H9 (cell line): ENCODE measurements around the gene ARSG. TPM values are rescaled to one million over a fixed set of nuclear protein-coding genes. Genes with fewer than 3 reads are reported as not detected.
"Not testable (repeated sequence)": the region's sequence is repeated elsewhere in the genome, so short reads cannot be mapped to it uniquely, and the experiment has no call there.

Source experiments
- DNase-seq: peaks from one replicate; pipeline ENCODE4 v3.0.0-alpha.2; 2017
- H2AFZ ChIP-seq: one replicate; pipeline ENCODE4 v1.6.1; 2013; ENCODE audit warnings: mild to moderate bottlenecking, low read length, control low read depth, moderate library complexity
- H2AK5ac ChIP-seq: 2 replicates; pipeline ENCODE4 v1.6.1; 2013; ENCODE audit warnings: low read length, control low read depth, mixed read lengths; ENCODE audit not compliant: insufficient read length
- H2BK120ac ChIP-seq: one replicate; pipeline ENCODE4 v1.6.1; 2013; ENCODE audit warnings: low read depth, mild to moderate bottlenecking, low read length, control low read depth, inconsistent platforms; ENCODE audit not compliant: poor library complexity, severe bottlenecking
- H2BK12ac ChIP-seq: 2 replicates; pipeline ENCODE4 v1.6.1; 2013; ENCODE audit warnings: low read length, control low read depth, mixed read lengths, low read depth; ENCODE audit not compliant: insufficient read length
- H2BK15ac ChIP-seq: 2 replicates; pipeline ENCODE4 v1.6.1; 2013; ENCODE audit warnings: low read depth, low read length, control low read depth
- H2BK20ac ChIP-seq: one replicate; pipeline ENCODE4 v1.6.1; 2013; ENCODE audit warnings: low read depth, mild to moderate bottlenecking, low read length, control low read depth, inconsistent platforms; ENCODE audit not compliant: poor library complexity, severe bottlenecking
- H2BK5ac ChIP-seq: 2 replicates; pipeline ENCODE4 v1.6.1; 2013; ENCODE audit warnings: low read length, control low read depth, mixed read lengths; ENCODE audit not compliant: insufficient read length
- H3K14ac ChIP-seq: 2 replicates; pipeline ENCODE4 v1.6.1; 2013; ENCODE audit warnings: low read length, control low read depth; ENCODE audit not compliant: insufficient read depth
- H3K18ac ChIP-seq: 2 replicates; pipeline ENCODE4 v1.6.1; 2013; ENCODE audit warnings: low read depth, mild to moderate bottlenecking, mixed read lengths, low read length, control low read depth; ENCODE audit not compliant: insufficient read length
- H3K23ac ChIP-seq: 2 replicates; pipeline ENCODE4 v1.6.1; 2013; ENCODE audit warnings: low read length, control low read depth, mixed read lengths, low read depth; ENCODE audit not compliant: insufficient read length
- H3K23me2 ChIP-seq: 2 replicates; pipeline ENCODE4 v1.6.1; 2013; ENCODE audit warnings: low read depth, mild to moderate bottlenecking, mixed read lengths, low read length, control low read depth; ENCODE audit not compliant: insufficient read length, poor library complexity, severe bottlenecking
- H3K27ac ChIP-seq: 2 replicates; pipeline ENCODE4 v1.5.1; 2013; ENCODE audit warnings: low read length, control low read depth, mixed read lengths, low read depth; ENCODE audit not compliant: insufficient read length
- H3K27me3 ChIP-seq: 2 replicates; pipeline ENCODE4 v1.6.1; 2013; ENCODE audit warnings: low read length, control low read depth, inconsistent platforms; ENCODE audit not compliant: insufficient read depth
- H3K4ac ChIP-seq: 2 replicates; pipeline ENCODE4 v1.6.1; 2013; ENCODE audit warnings: low read depth, mild to moderate bottlenecking, control low read depth, inconsistent platforms, low read length, moderate library complexity
- H3K4me1 ChIP-seq: 2 replicates; pipeline ENCODE4 v1.6.1; 2013; ENCODE audit warnings: low read length, control low read depth, inconsistent platforms; ENCODE audit not compliant: insufficient read depth
- H3K4me2 ChIP-seq: 2 replicates; pipeline ENCODE4 v1.6.1; 2013; ENCODE audit warnings: low read length, control low read depth, mixed read lengths; ENCODE audit not compliant: insufficient read length, insufficient read depth
- H3K56ac ChIP-seq: 2 replicates; pipeline ENCODE4 v1.6.1; 2013; ENCODE audit warnings: low read depth, mild to moderate bottlenecking, mixed read lengths, low read length, control low read depth; ENCODE audit not compliant: insufficient read length
- H3K79me1 ChIP-seq: 2 replicates; pipeline ENCODE4 v1.6.1; 2013; ENCODE audit warnings: low read depth, mild to moderate bottlenecking, moderate library complexity, low read length, control low read depth, inconsistent platforms; ENCODE audit not compliant: insufficient read depth, poor library complexity, severe bottlenecking
- H3K79me2 ChIP-seq: 2 replicates; pipeline ENCODE4 v1.6.1; 2013; ENCODE audit warnings: low read length, control low read depth, inconsistent platforms; ENCODE audit not compliant: insufficient read depth
- H3K9ac ChIP-seq: 2 replicates; pipeline ENCODE4 v1.6.1; 2013; ENCODE audit warnings: low read length, control low read depth, mixed read lengths; ENCODE audit not compliant: insufficient read length; ENCODE audit errors: extremely low read depth
- H3K9me3 ChIP-seq: one replicate; pipeline ENCODE4 v1.6.1; 2013; ENCODE audit warnings: low read depth, low read length, inconsistent platforms; ENCODE audit not compliant: control insufficient read depth
- H3T11ph ChIP-seq: one replicate; pipeline ENCODE4 v1.6.1; 2013; ENCODE audit warnings: mild to moderate bottlenecking, low read length, control low read depth, inconsistent platforms
- H4K20me1 ChIP-seq: one replicate; pipeline ENCODE4 v1.6.1; 2013; ENCODE audit not compliant: control insufficient read depth, insufficient read length, insufficient read depth
- H4K5ac ChIP-seq: 2 replicates; pipeline ENCODE4 v1.6.1; 2013; ENCODE audit warnings: low read depth, mild to moderate bottlenecking, mixed read lengths, low read length, control low read depth; ENCODE audit not compliant: insufficient read length
- H4K8ac ChIP-seq: replicated peaks from 2 replicates; pipeline ENCODE4 v1.6.1; 2013; ENCODE audit warnings: low read length, control low read depth, mixed read lengths, low read depth; ENCODE audit not compliant: insufficient read length
- H4K91ac ChIP-seq: 2 replicates; pipeline ENCODE4 v1.6.1; 2013; ENCODE audit warnings: low read depth, mild to moderate bottlenecking, moderate library complexity, mixed read lengths, low read length, control low read depth; ENCODE audit not compliant: insufficient read length
- H3K27ac Mint-ChIP-seq, 3 experiments: 2 replicates in 2 of 3; 3 replicates in 1 of 3; pipeline ENCODE4 v1.8.0; 2020 to 2021; ENCODE audit warnings: mixed read lengths in 3 of 3, mild to moderate bottlenecking in 1 of 3, moderate library complexity in 1 of 3
- H3K27me3 Mint-ChIP-seq: 2 replicates; pipeline ENCODE4 v1.8.0; 2021; ENCODE audit warnings: low read depth, mild to moderate bottlenecking, moderate library complexity, mixed read lengths
- H3K36me3 Mint-ChIP-seq, 3 experiments: 2 replicates in 2 of 3; 3 replicates in 1 of 3; pipeline ENCODE4 v1.8.0; 2020 to 2021; ENCODE audit warnings: low read depth in 3 of 3, mixed read lengths in 3 of 3; ENCODE audit not compliant: insufficient read depth in 1 of 3
- H3K4me1 Mint-ChIP-seq, 2 experiments: 2 replicates each; pipeline ENCODE4 v1.8.0; 2020; ENCODE audit warnings: mixed read lengths in 2 of 2
- H3K4me3 Mint-ChIP-seq, 2 experiments: 2 replicates in 1 of 2; 3 replicates in 1 of 2; pipeline ENCODE4 v1.8.0; 2020 to 2021; ENCODE audit warnings: mild to moderate bottlenecking in 2 of 2, mixed read lengths in 2 of 2, moderate library complexity in 1 of 2
- H3K9me3 Mint-ChIP-seq, 2 experiments: 2 replicates in 1 of 2; 3 replicates in 1 of 2; pipeline ENCODE4 v1.8.0; 2020; ENCODE audit warnings: mild to moderate bottlenecking in 2 of 2, mixed read lengths in 2 of 2, moderate library complexity in 1 of 2
- WGBS: extraction: QIAGEN DNeasy Blood & Tissue Kit; methylation state at CpG from one replicate; pipeline ENCODE4 v1.1.7; 2013; ENCODE audit warnings: missing lambda C conversion rate, low lambda C conversion rate, mixed read lengths; ENCODE audit not compliant: insufficient read length; ENCODE audit errors: extremely low coverage; 5-methylcytosine and 5-hydroxymethylcytosine counted together
- total RNA-seq: library from RNA; stranded (reverse); gene quantifications from 2 replicates; pipeline ENCODE4 v1.2.1, GENCODE V29; 2021

Gene ARSG
- total RNA-seq, 1 experiment from 2014 or later, result 3.6 TPM

GRCh38 chr17:68259648-68259951 is 31.7 kb upstream of the ARSG start:
- not testable (repeated sequence) for H3K79me2 ChIP-seq, H3K23me2 ChIP-seq, H3T11ph ChIP-seq, H3K27me3 ChIP-seq, DNase-seq, H3K4ac ChIP-seq, H4K20me1 ChIP-seq, H4K5ac ChIP-seq, H3K14ac ChIP-seq, H2AK5ac ChIP-seq, H3K27ac Mint-ChIP-seq, H3K79me1 ChIP-seq, H3K4me1 ChIP-seq, H3K23ac ChIP-seq, H2BK5ac ChIP-seq, H2BK120ac ChIP-seq, H3K9me3 Mint-ChIP-seq, H2BK20ac ChIP-seq, H2BK15ac ChIP-seq, H3K9me3 ChIP-seq, H3K27me3 Mint-ChIP-seq, H4K91ac ChIP-seq, H4K8ac ChIP-seq, H2BK12ac ChIP-seq, H3K18ac ChIP-seq, H3K9ac ChIP-seq, H2AFZ ChIP-seq, H3K27ac ChIP-seq, H3K56ac ChIP-seq, H3K4me2 ChIP-seq
- peaks cover 13 to 16% of the 10 kb centered on the region in 2 experiments for H3K4me1 Mint-ChIP-seq
- H3K36me3 Mint-ChIP-seq, result peaks cover 6 to 23% (median 17%) of the 10 kb centered on the region in 3 experiments; a peak in 6 of 7 replicates
- WGBS, result no CpG with 5 or more reads among the region's 3 CpGs
- peak overlapping the region; percentile 57 to 69 for H3K4me3 Mint-ChIP-seq
